GM12875 (cell line): ENCODE results near the gene JUND.
A peak's percentile ranks its signal among the peaks of the same experiment; 100 is the strongest.

Source experiments
- H3K4me3 ChIP-seq: one replicate; pipeline ENCODE4 v1.5.1; 2011; ENCODE audit warnings: low read depth, low read length, control low read depth
- TF ChIP-seq, protein P1 (sequence below): IDR thresholded peaks from 2 replicates; pipeline ENCODE4 v1.5.1; 2011; ENCODE audit warnings: low read depth, mild to moderate bottlenecking, control low read depth, inconsistent platforms, low read length, moderate library complexity, borderline replicate concordance; ENCODE audit not compliant: insufficient read depth

Gene JUND

DNA sequence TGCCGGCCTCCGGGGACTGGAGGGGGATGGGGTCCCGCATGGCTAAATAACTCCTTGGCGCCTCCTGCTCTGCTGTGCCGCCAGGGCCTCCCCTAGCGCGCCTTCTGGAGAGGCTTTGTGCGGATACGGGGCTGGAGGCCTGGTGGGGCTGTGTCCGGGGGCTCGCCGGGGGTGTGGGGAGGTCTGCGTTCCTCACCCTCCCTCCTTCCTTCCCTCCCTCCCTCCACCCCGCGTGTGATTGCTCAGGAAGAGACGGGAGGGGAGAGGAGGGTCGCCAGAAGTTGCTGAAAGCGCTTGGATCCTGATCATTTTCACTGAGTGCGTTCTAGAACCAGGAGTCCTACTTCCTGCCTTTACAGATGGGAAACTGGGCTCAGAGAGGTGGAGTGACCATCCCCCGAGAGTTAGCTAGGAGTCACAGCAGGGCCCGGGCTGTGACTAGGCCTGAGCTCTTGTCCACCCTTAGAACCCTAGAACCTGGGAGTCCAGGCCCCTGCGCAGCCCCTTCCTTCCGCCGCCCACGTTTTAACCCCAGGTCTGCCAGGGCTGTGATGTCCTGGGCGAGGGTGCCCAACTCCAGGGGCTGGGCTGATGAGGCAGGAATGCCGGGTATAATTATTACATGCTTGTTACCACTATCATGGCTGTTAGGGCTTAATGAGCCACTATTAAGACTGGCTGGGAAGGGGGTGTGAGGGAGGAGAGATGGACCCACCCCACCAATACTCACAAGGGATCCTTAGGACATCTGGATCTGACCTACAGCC, 782 bp upstream of the JUND start:
- peak overlapping the region; percentile 44 for H3K4me3 ChIP-seq
- TF ChIP-seq, protein P1, sequence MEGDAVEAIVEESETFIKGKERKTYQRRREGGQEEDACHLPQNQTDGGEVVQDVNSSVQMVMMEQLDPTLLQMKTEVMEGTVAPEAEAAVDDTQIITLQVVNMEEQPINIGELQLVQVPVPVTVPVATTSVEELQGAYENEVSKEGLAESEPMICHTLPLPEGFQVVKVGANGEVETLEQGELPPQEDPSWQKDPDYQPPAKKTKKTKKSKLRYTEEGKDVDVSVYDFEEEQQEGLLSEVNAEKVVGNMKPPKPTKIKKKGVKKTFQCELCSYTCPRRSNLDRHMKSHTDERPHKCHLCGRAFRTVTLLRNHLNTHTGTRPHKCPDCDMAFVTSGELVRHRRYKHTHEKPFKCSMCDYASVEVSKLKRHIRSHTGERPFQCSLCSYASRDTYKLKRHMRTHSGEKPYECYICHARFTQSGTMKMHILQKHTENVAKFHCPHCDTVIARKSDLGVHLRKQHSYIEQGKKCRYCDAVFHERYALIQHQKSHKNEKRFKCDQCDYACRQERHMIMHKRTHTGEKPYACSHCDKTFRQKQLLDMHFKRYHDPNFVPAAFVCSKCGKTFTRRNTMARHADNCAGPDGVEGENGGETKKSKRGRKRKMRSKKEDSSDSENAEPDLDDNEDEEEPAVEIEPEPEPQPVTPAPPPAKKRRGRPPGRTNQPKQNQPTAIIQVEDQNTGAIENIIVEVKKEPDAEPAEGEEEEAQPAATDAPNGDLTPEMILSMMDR: 0 out of 2 replicates have a peak, but pooled peaks have one; percentile 11

DNA sequence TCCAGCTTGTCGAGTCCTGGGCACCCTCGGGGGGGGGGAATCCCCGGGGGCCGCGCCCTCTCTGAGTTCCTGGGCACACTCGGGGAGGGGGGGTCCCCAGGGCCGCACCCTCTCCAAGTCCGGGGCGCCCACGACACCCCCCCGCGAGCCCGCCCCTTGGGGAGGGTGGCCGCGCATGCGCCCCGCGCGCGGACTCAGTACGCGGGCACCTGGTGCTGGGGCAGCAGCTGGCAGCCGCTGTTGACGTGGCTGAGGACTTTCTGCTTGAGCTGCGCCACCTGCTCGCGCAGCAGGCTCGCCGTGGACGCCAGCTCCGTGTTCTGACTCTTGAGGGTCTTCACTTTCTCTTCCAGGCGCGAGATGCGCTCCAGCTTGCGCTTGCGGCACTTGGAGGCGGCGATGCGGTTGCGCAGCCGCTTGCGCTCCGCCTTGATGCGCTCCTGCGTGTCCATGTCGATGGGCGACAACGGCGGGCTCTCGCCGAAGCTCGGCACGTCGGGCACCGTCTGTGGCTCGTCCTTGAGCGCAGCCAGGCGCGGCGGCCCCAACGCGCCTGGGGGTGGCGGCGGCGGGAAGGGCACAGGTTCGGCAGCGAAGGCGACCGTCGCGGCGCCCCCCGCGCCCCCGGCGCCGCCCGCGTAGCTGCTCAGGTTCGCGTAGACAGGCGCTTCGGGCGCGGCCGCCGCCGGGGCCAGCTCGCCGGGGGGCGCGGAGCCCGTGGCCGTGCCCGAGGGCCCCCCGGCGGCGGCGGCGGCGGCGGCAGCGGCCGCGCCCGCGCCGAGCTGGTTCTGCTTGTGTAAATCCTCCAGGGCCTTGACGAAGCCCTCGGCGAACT, 958 bp downstream of the JUND start:
- TF ChIP-seq, protein P1: no peak
- peak overlapping the region; percentile 99 for H3K4me3 ChIP-seq

DNA sequence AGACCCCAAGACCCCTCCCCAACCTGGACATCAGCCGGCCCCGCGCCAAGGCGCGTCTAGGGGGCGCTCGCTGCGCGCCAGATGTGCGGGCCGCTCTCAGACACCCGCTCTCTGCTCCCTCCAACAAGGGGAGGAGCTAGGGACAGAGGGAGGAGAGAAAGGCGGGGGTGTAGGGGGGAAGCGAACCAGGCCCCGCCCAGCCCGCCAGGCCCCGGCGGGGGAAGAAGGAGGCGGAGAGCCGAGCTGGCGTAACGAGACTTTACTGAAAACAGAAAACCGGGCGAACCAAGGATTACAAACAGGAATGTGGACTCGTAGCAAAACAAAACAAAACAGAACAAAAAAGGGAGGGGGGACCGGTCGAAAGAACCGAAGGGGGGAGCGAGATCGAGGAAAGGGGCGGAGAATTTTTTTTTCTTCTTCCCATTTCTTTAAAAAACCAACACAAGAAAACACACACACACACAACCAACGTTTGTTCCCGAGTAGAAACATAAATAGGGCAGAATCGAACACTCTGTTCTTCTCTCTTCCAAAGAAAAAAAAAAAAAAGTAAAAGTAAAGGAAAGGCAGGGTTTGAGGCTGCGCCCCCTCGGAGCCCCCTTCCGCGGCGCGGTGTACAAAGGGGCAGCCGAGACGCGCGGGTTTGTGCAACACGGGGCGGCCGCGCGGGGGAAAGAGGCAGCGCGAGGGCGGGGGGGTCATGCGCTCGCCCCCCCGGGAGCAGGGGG, 1.7 kb downstream of the JUND start:
- peak overlapping the region; percentile 99 for H3K4me3 ChIP-seq
- TF ChIP-seq, protein P1: peak; percentile 97

DNA sequence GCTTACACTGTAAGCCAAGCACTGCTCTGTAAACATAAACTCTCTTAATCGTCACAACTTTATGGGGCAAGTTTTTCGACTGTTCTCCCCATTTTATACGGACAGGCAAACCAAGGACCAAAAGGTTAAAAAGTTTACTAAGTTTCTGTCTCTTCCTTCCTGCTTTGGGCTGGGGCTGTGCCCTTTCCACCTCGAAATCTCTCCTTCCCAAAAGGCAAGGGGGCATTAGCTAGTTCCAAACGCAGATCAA, 2.2 kb downstream of the JUND start:
- TF ChIP-seq, protein P1: no peak
- H3K4me3 ChIP-seq: peak overlapping the region; percentile 99

DNA sequence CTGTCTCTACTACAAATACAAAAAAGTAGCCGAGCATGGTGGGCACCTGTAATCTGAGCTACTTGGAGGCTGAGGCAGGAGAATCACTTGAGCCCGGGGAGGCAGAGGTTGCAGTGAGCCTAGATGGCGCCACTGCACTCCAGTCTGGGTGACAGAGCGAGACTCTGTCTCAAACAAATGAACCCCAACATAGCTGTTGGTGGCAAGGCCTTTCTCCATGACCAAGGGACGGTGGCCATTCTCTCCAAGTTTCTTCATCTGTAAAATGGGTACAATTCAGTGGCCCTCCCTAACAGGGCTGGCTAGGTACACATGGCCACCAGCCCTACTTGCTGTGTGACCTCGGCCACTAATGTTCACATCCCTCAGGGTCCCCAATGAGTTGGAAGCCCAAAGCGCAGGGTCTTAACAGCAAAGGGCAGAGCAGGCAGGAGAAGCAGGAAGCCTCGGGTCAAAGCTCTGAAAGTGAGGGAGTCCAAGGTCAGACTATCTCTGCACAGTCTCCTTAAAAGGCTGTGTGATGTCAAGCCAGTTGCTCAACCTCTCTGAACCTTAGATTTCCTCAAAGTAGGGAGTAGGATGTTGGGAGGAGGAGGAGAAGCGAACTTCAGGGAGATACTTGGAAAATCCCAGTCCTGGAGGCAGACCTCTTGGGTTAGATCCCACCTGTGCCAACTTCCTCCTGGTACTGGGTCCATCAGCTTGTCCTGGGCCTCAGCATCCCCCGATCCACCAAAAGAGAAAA, 2.7 kb downstream of the JUND start:
- TF ChIP-seq, protein P1: peak; percentile 40; the same call in 1 of the 2 replicates
- H3K4me3 ChIP-seq: peak overlapping the region; percentile 99

DNA sequence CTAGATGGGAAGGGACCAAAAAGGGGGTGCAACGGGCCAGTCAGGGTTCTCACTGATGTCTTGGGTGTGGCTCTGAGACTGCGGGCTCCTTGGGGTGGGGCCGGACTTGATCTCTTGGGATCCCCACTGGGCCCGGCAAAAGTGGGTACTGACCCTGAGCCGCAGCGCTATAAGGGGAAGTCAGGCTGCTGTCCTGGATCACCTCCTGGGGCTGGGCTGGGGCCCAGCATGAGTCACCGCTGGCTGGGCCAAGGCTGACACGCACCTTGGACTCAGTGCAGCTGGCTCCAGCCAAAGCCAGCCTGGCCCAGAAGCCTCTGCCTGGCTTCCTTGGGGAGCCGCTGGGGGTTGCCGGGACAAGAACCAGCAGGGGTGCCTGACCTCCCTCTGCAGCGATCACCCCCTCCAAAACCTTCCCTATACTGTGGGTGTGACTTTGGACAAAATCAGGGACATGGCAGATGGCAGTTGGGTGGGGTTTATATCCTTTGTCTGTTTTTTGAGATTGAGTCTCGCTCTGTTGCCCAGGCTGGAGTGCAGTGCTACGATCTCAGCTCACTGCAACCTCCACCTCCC, 6.6 kb downstream of the JUND start:
- H3K4me3 ChIP-seq: no peak overlapping the region
- TF ChIP-seq, protein P1: no peak
